Measurements from ENCODE around the gene PILRA.
"Not testable (repeated sequence)": the region's sequence is repeated elsewhere in the genome, so short reads cannot be mapped to it uniquely, and the experiment has no call there.

DNA sequence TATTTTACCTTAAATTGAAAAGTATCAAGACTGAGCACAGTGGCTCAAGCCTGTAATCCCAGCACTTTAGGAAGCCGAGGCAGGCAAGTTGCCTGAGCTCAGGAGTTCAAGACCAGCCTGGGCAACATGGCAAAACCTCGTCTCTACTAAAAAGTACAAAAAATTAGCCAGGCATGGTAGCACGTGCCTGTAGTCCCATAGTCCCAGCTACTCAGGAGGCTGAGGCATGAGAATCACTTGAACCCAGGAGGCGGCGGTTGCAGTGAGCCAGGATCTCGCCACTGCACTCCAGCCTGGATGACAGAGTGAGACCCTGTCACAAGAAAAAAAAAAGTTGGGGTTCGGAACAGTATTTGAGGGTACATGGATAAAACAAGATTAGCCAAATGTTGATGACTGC lies 66.0 kb downstream of the PILRA start:
- not testable (repeated sequence) for TF ChIP-seq RXRA (IDR thresholded peaks at IDR 0.05; ENCODE audit: insufficient read depth, low read depth, low read length); EP300 (IDR thresholded peaks at IDR 0.05; ENCODE audit: borderline replicate concordance in 1 of 2, low read depth in 2 of 2, low read length in 2 of 2); PHF8 (conservative IDR thresholded peaks at IDR 0.05; ENCODE audit: low read depth, low read length); FOSL1 (IDR thresholded peaks at IDR 0.05; ENCODE audit: insufficient read depth, low read depth, low read length); SP1 (IDR thresholded peaks at IDR 0.05; ENCODE audit: low read depth, low read length); EZH2 (IDR thresholded peaks at IDR 0.05; ENCODE audit: low read depth, low read length, severe bottlenecking); SUZ12 (IDR thresholded peaks at IDR 0.05; ENCODE audit: low read length); CREB1 (IDR thresholded peaks at IDR 0.05); POLR2A (IDR thresholded peaks at IDR 0.05; ENCODE audit: control extremely low read depth in 1 of 2, low read depth in 2 of 2, low read length in 2 of 2); SIN3A (conservative IDR thresholded peaks at IDR 0.05 in 1 of 2, IDR thresholded peaks at IDR 0.05 in 1 of 2; ENCODE audit: low read depth in 1 of 2, low read length in 2 of 2); GABPA (IDR thresholded peaks at IDR 0.05; ENCODE audit: borderline replicate concordance, insufficient read depth, low read length)
- TF ChIP-seq, protein P1, sequence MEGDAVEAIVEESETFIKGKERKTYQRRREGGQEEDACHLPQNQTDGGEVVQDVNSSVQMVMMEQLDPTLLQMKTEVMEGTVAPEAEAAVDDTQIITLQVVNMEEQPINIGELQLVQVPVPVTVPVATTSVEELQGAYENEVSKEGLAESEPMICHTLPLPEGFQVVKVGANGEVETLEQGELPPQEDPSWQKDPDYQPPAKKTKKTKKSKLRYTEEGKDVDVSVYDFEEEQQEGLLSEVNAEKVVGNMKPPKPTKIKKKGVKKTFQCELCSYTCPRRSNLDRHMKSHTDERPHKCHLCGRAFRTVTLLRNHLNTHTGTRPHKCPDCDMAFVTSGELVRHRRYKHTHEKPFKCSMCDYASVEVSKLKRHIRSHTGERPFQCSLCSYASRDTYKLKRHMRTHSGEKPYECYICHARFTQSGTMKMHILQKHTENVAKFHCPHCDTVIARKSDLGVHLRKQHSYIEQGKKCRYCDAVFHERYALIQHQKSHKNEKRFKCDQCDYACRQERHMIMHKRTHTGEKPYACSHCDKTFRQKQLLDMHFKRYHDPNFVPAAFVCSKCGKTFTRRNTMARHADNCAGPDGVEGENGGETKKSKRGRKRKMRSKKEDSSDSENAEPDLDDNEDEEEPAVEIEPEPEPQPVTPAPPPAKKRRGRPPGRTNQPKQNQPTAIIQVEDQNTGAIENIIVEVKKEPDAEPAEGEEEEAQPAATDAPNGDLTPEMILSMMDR (IDR thresholded peaks at IDR 0.05; ENCODE audit: control extremely low read depth in 1 of 3, insufficient read depth in 1 of 3, low read depth in 1 of 3, low read length in 3 of 3), result not testable (repeated sequence)
- TF ChIP-seq, protein P2, sequence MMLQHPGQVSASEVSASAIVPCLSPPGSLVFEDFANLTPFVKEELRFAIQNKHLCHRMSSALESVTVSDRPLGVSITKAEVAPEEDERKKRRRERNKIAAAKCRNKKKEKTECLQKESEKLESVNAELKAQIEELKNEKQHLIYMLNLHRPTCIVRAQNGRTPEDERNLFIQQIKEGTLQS (IDR thresholded peaks at IDR 0.05; ENCODE audit: insufficient read depth, low read depth, low read length), result not testable (repeated sequence)
